DOHH2 (cell line): ENCODE results near the gene PIAS1.

Experiments used
- CTCF ChIP-seq: fragments of 200-600 bp; sonication (generic); IDR thresholded peaks from one replicate; pipeline ENCODE4 v1.5.1; 2014; ENCODE audit warnings: antibody characterized with exemption, mild to moderate bottlenecking, low read depth, low read length; ENCODE audit not compliant: poor library complexity, severe bottlenecking
- EZH2phosphoT487 ChIP-seq: fragments of 200-600 bp; sonication (generic); IDR thresholded peaks from 2 replicates; pipeline ENCODE4 v1.6.1; 2017; ENCODE audit warnings: borderline replicate concordance, mild to moderate bottlenecking, antibody characterized with exemption, low read length, moderate library complexity, mixed read lengths

DNA sequence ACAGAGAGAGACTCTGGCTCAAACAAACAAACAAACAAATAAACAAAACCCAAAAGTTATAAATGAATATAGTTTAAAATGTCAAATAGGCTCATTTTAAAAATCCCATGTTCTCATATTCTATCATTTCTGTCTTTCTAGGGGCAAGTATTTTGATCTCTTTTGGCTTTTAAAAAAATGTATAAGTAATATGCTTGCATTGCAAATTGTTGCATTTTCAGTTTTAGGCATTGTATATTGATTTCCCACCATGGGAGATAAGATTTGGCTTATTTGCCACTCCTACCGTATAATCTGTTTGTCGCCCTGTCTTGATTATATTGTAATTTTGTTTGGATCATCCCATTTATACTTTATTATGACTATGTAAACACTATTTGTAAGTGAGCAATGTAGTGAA is 70.6 kb downstream of the PIAS1 start:
- no peak for TF ChIP-seq CTCF
- no peak for TF ChIP-seq EZH2phosphoT487
